H1 (cell line): Measurements from ENCODE around the gene TMEM131L.

Source experiments
- CBX5 ChIP-seq: fragments of 300-800, 300-1000 bp; sonication (generic); IDR thresholded peaks from 2 replicates; pipeline ENCODE4 v1.7.1; 2016; ENCODE audit warnings: antibody characterized with exemption, low read length, low read depth
- CTCF ChIP-seq, 3 experiments: IDR thresholded peaks; 1 replicate in 2 of 3; 2 replicates in 1 of 3; pipeline versions ENCODE4 v1.5.1 to v1.6.1; 2011; ENCODE audit warnings: low read length in 3 of 3, mild to moderate bottlenecking in 3 of 3, inconsistent platforms in 2 of 3, low read depth in 1 of 3, moderate library complexity in 1 of 3; ENCODE audit not compliant: insufficient read depth in 1 of 3; ENCODE audit errors: control extremely low read depth in 1 of 3
- EP300 ChIP-seq, 2 experiments: IDR thresholded peaks; 1 replicate in 1 of 2; 2 replicates in 1 of 2; pipeline ENCODE4 v1.6.1; 2011 to 2012; ENCODE audit warnings: low read depth in 2 of 2, low read length in 2 of 2, mild to moderate bottlenecking in 2 of 2, borderline replicate concordance in 1 of 2, inconsistent platforms in 1 of 2, moderate library complexity in 1 of 2
- EZH2 ChIP-seq: fragments of 200-600 bp; sonication (generic); IDR thresholded peaks from 2 replicates; pipeline ENCODE4 v1.7.1; 2012; ENCODE audit warnings: low read depth, mild to moderate bottlenecking, moderate library complexity, low read length, inconsistent platforms; ENCODE audit not compliant: severe bottlenecking
- MAFK ChIP-seq: IDR thresholded peaks from 2 replicates; pipeline ENCODE4 v1.6.1; 2012; ENCODE audit warnings: low read depth, mild to moderate bottlenecking, improper control_type of control experiment, low read length
- POLR2AphosphoS5 ChIP-seq: IDR thresholded peaks from 2 replicates; pipeline ENCODE4 v1.6.1; 2011; ENCODE audit warnings: low read depth, low read length
- RAD21 ChIP-seq, 2 experiments: IDR thresholded peaks in 1 of 2; conservative IDR thresholded peaks in 1 of 2; 2 replicates each; pipeline ENCODE4 v1.6.1; 2011; ENCODE audit warnings: low read depth in 2 of 2, low read length in 2 of 2, improper control_type of control experiment in 1 of 2, inconsistent platforms in 1 of 2, mild to moderate bottlenecking in 1 of 2, moderate library complexity in 1 of 2
- RFX5 ChIP-seq: IDR thresholded peaks from 2 replicates; pipeline ENCODE4 v1.6.1; 2011; ENCODE audit warnings: low read depth, low read length, improper control_type of control experiment, borderline replicate concordance

- TF ChIP-seq CTCF (IDR thresholded peaks at IDR 0.05; ENCODE audit: control extremely low read depth in 1 of 3, insufficient read depth in 1 of 3, low read depth in 1 of 3, low read length in 3 of 3), result no peak
- TF ChIP-seq EP300 (IDR thresholded peaks at IDR 0.05; ENCODE audit: borderline replicate concordance in 1 of 2, low read depth in 2 of 2, low read length in 2 of 2), result no peak
- TF ChIP-seq CBX5, result no peak
- TF ChIP-seq MAFK, result no peak
- TF ChIP-seq RFX5, result no peak
- no peak for TF ChIP-seq POLR2AphosphoS5
- no peak for TF ChIP-seq EZH2
- no peak for TF ChIP-seq RAD21 (IDR thresholded peaks at IDR 0.05 in 1 of 2, conservative IDR thresholded peaks at IDR 0.05 in 1 of 2; ENCODE audit: low read depth in 2 of 2, low read length in 2 of 2)
These were observed 2.4 kb downstream of the TMEM131L start for GRCh38 chr4:153468587-153468986.
